Stomach (tissue), 4 donors: ENCODE results near the gene RPH3AL.

Experiments
- POLR2AphosphoS5 ChIP-seq, 3 donors: sonication (generic); formaldehyde crosslinking; IDR thresholded peaks; one replicate each; pipeline ENCODE4 v1.6.1; 2016; ENCODE audit warnings: antibody characterized with exemption in 3 of 3
- TF ChIP-seq, protein P1 (sequence below), 7 experiments: fragments of 450-650 bp in 4 of 7; fragments of 200-600 bp in 3 of 7; sonication (generic) in 3 of 7; IDR thresholded peaks; one replicate each; pipeline ENCODE4 v1.5.1; 2016 to 2019; ENCODE audit warnings: antibody characterized with exemption in 7 of 7, control low read depth in 2 of 7, mild to moderate bottlenecking in 1 of 7

DNA sequence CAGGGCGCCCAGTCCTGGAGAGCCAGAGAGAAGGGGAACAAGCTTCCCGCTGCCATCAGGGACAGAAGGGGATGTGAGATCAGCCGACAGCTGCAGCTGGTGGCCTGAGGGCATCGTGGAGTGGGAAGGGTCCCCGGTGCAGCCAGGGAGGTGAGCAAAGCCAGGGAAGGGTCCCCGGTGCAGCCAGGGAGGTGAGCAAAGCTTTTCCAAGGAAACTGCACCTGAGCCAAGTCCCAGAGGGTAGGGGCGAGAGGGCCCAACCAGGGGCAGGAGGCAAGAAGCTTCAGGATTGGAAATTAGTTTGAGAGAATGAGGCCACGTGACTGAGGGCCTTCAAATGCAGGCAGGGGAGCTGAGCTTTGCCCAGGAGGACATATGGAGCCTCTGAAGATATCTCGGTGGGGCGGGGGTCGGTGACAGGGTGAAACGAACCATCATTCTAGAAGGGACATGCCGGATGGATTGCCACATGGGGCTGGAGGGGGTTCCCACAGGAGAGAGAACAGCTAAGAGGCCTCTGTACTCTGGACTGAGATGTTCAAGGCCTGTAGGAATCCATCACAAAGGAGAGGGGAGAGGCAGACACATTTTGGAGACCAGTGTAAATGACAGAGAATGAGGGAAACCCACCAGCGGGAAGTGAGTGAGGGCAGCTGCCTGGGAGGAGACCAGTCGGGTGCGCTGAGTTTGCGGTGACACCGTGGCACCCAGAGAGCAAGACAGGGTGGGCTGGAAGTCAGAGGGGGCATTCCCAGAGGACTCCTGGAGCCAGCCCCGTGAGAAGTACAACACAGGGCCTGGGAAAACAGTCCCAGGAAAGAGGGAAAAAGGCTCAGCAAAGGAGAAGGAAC lies 31.4 kb upstream of the RPH3AL start:
- TF ChIP-seq POLR2AphosphoS5 (IDR thresholded peaks at IDR 0.05): no peak
- TF ChIP-seq, protein P1, sequence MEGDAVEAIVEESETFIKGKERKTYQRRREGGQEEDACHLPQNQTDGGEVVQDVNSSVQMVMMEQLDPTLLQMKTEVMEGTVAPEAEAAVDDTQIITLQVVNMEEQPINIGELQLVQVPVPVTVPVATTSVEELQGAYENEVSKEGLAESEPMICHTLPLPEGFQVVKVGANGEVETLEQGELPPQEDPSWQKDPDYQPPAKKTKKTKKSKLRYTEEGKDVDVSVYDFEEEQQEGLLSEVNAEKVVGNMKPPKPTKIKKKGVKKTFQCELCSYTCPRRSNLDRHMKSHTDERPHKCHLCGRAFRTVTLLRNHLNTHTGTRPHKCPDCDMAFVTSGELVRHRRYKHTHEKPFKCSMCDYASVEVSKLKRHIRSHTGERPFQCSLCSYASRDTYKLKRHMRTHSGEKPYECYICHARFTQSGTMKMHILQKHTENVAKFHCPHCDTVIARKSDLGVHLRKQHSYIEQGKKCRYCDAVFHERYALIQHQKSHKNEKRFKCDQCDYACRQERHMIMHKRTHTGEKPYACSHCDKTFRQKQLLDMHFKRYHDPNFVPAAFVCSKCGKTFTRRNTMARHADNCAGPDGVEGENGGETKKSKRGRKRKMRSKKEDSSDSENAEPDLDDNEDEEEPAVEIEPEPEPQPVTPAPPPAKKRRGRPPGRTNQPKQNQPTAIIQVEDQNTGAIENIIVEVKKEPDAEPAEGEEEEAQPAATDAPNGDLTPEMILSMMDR (IDR thresholded peaks at IDR 0.05): no peak
